WERI-Rb-1 (cell line): ENCODE data around the gene TOX4.

Experiments
- DNase-seq: peaks from one replicate; pipeline ENCODE4 v3.0.0-alpha.2; 2020
- H3K27ac ChIP-seq: fragments of 250-450 bp; sonication (Bioruptor Pico); 2 replicates; pipeline ENCODE4 v1.5.1; 2020; ENCODE audit warnings: mild to moderate bottlenecking, moderate library complexity
- H3K27me3 ChIP-seq: fragments of 250-450 bp; sonication (Bioruptor Pico); 2 replicates; pipeline ENCODE4 v1.5.1; 2021; ENCODE audit warnings: mild to moderate bottlenecking, low read depth, moderate library complexity; ENCODE audit not compliant: insufficient read depth, severe bottlenecking
- H3K36me3 ChIP-seq: fragments of 250-450 bp; sonication (Bioruptor Pico); 2 replicates; pipeline ENCODE4 v1.5.1; 2020; ENCODE audit warnings: mild to moderate bottlenecking, moderate library complexity
- H3K4me3 ChIP-seq: 2 replicates; pipeline ENCODE4 v1.5.1; 2011; ENCODE audit warnings: low read depth, mild to moderate bottlenecking, control low read depth, low read length
- H3K9me3 ChIP-seq: fragments of 250-450 bp; sonication (Bioruptor Pico); 2 replicates; pipeline ENCODE4 v1.5.1; 2021; ENCODE audit warnings: mild to moderate bottlenecking, moderate library complexity; ENCODE audit not compliant: severe bottlenecking
- CTCF ChIP-seq: IDR thresholded peaks from 2 replicates; pipeline ENCODE4 v1.5.1; 2011; ENCODE audit warnings: low read depth, mild to moderate bottlenecking, control low read depth, inconsistent platforms, low read length

The TOX4 gene

GRCh38 chr14:21533294-21533693, 56.3 kb downstream of the TOX4 start:
- no peak overlapping the region for H3K4me3 ChIP-seq
- TF ChIP-seq CTCF = no peak
- H3K27me3 ChIP-seq = no peaks in the 10 kb centered on the region
- no peaks in the 10 kb centered on the region for H3K9me3 ChIP-seq
- no peak for DNase-seq
- no peak overlapping the region for H3K27ac ChIP-seq
- no peaks in the 10 kb centered on the region for H3K36me3 ChIP-seq

DNA sequence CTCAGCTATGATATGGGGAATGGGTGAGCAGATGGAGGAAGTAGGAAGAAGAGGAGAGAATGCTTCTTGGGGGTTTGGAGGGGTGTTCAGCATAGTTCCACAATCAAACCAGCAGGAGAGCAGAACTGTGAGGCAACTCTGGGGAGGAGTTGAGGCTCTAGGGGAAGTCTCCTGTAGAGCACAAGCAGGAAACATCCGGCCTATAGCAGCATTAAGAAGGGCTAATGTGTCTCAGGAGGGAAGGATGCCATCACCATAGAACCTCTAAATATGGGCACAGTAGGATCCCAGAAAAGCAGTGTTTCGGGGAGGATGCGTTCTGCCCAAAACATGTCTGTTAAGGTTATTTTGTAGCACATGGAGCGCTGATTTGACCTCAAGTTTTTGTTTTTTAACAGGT, 57.6 kb downstream of the TOX4 start:
- Histone ChIP-seq H3K27me3 (no peaks in the 10 kb centered on the region), H3K4me3 (no peak overlapping the region), H3K27ac (no peak overlapping the region), H3K9me3 (no peaks in the 10 kb centered on the region), H3K36me3 (no peaks in the 10 kb centered on the region)
- no peak for DNase-seq
- TF ChIP-seq CTCF = no peak

DNA sequence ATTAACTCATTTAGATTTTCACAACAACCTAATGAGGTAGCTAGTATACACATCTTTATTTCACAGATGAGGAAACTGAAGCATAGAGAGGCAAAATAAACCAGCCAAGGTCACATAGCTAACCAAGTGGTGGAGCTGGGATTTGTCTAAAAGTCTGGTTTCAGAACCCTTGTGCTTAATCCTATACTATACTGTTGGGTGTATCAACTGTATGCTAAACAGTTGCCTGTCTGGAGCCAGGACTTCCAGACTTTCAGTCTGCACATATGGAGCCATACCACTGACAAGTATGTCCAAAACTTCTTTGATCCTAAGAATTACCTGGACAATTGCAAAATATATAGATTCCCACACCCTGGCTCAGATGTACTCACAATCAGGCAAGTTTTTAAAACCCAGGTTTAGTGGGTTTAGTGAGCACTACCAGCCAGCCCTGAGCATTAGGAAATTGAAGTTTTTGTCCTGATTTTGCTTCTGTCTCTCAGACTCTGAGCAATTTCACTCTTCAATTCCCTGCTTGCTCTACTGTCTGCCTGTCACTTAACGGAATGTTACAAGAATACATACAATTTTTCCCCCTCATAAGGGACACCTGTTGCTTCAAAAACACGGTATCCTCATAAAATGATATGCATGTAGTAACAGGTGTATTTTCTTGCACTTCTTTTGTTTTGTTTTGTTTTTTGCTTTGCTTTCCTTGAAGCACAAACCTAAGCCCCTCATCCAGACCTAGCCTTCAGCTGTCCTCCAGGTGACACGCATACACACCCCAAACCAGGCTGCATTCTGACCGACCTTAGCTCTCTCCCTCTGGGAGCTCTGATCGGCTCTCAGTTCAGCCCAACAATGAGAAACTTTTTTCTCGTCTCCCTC, 58.8 kb downstream of the TOX4 start:
- DNase-seq = no peak
- TF ChIP-seq CTCF = no peak
- no peaks in the 10 kb centered on the region for H3K36me3 ChIP-seq
- no peak overlapping the region for H3K27ac ChIP-seq
- no peak overlapping the region for H3K4me3 ChIP-seq
- no peaks in the 10 kb centered on the region for H3K9me3 ChIP-seq
- H3K27me3 ChIP-seq = no peaks in the 10 kb centered on the region

DNA sequence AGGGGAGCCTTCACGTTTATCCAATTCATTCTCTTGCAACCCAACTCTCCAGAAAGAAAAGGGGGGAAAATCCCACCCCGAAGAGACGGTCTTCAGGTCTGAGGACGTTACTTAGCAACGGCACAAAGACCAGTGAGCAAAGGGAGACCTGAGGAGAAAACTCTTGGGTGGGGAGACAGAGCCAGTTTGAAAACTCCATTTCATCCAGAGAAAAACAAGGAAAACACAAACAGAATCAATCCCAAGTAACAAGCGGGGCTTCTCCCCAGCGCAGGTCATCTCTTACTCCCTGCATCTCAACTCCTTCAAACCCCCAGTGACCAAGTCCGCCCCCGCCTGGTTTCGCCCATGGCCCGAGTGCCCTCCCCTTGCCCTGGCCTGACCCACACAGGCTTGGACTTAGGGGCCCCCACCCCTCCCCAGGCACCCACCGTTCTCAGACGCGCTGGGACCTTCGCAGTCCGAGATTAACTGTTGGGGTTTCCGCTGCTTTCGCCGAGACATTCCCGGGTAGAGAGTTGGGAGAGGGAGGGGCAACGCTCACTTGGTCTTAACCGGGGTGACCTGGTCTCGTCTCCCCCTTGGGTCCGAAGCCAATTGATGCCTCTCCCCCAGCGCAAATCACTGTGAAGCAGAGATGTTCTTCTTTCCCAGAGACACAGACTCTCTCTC, 59.6 kb downstream of the TOX4 start:
- H3K27ac ChIP-seq = no peak overlapping the region
- TF ChIP-seq CTCF = no peak
- peak; percentile 33 for DNase-seq
- H3K4me3 ChIP-seq = peak overlapping the region; percentile 53
- no peaks in the 10 kb centered on the region for H3K36me3 ChIP-seq
- H3K9me3 ChIP-seq = no peaks in the 10 kb centered on the region
- no peaks in the 10 kb centered on the region for H3K27me3 ChIP-seq

DNA sequence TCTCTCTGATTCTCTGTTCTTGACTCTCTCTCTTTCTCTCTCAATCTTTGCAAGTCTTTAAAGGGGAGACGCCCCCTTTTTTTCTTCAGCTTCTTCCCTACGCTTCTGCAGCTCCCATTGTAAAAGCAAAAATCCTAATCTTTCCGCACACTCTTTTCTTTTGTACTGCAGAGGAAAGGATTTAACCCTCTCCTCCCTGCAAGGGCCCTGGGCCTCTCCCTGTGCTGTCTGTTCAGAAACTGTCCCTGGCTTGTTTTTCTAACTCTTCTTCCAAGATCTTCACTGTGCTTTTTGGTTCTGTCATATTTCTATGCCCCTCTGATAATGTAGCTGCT, 60.1 kb downstream of the TOX4 start:
- peak overlapping the region; percentile 53 for H3K4me3 ChIP-seq
- no peak for TF ChIP-seq CTCF
- no peaks in the 10 kb centered on the region for H3K36me3 ChIP-seq
- H3K9me3 ChIP-seq = no peaks in the 10 kb centered on the region
- no peaks in the 10 kb centered on the region for H3K27me3 ChIP-seq
- DNase-seq = no peak
- no peak overlapping the region for H3K27ac ChIP-seq
